SK-N-SH (cell line): ENCODE results near the gene CAMK1. TPM values are rescaled to one million over a fixed set of nuclear protein-coding genes. Genes with fewer than 3 reads are reported as not detected.

Experiments
- CTCF ChIA-PET: fragments of 300-600, 350-600 bp; formaldehyde crosslinking; extraction: SDS; loops from one replicate; lab custom pipeline; 2021; lab: Yijun Ruan, JAX
- POLR2A ChIA-PET: fragments of 350-600 bp; sonication (Branson Sonifier 250); formaldehyde crosslinking; extraction: SDS; loops from one replicate; lab custom pipeline; 2020; ENCODE audit warnings: antibody characterized with exemption, inconsistent platforms; lab: Yijun Ruan, JAX
- DNase-seq: peaks from one replicate; pipeline ENCODE4 v3.0.0; 2012
- H2AFZ ChIP-seq: fragments of 200-600 bp; sonication (generic); 2 replicates; pipeline ENCODE4 v1.8.1; 2016; ENCODE audit warnings: antibody characterized with exemption, mild to moderate bottlenecking, low read depth
- H3F3A ChIP-seq: fragments of 200-600 bp; sonication (generic); replicated peaks from 2 replicates; pipeline ENCODE3; 2016; ENCODE audit warnings: antibody characterized with exemption, mild to moderate bottlenecking; ENCODE audit not compliant: insufficient read depth
- H3K27ac ChIP-seq, 2 experiments: fragments of 200-500 bp in 1 of 2; fragments of 200-600 bp in 1 of 2; sonication (Bioruptor generic) in 1 of 2; sonication (generic), shearing (Covaris generic) in 1 of 2; 2 replicates each; pipeline versions ENCODE4 v1.5.1 to v1.6.1; 2014 to 2016; ENCODE audit warnings: low read depth in 2 of 2, inconsistent platforms in 1 of 2, low read length in 1 of 2, mild to moderate bottlenecking in 1 of 2, mixed read lengths in 1 of 2
- H3K27me3 ChIP-seq: fragments of 200-600 bp; sonication (generic), shearing (Covaris generic); 2 replicates; pipeline ENCODE4 v1.6.1; 2016; ENCODE audit warnings: mixed run types; ENCODE audit not compliant: insufficient read depth
- H3K36me3 ChIP-seq, 2 experiments: fragments of 200-500 bp in 1 of 2; fragments of 200-600 bp in 1 of 2; sonication (Bioruptor generic) in 1 of 2; sonication (generic) in 1 of 2; replicated peaks in 1 of 2; 2 replicates each; pipeline versions ENCODE3 to v1.5.1; 2014 to 2016; ENCODE audit warnings: low read length in 1 of 2, mild to moderate bottlenecking in 1 of 2; ENCODE audit not compliant: insufficient read depth in 2 of 2, control insufficient read depth in 1 of 2
- H3K4me1 ChIP-seq, 2 experiments: fragments of 200-500 bp in 1 of 2; fragments of 200-600 bp in 1 of 2; sonication (Bioruptor generic) in 1 of 2; sonication (generic), shearing (Covaris generic) in 1 of 2; 2 replicates each; pipeline versions ENCODE4 v1.5.1 to v1.6.1; 2014 to 2016; ENCODE audit warnings: low read depth in 1 of 2, low read length in 1 of 2, mixed run types in 1 of 2; ENCODE audit not compliant: insufficient read depth in 2 of 2, control insufficient read depth in 1 of 2
- H3K4me2 ChIP-seq: fragments of 200-600 bp; sonication (generic), shearing (Covaris generic); 2 replicates; pipeline ENCODE4 v1.6.1; 2017; ENCODE audit warnings: mixed run types
- H3K4me3 ChIP-seq, 2 experiments: fragments of 200-500 bp in 1 of 2; fragments of 200-600 bp in 1 of 2; sonication (Bioruptor generic) in 1 of 2; sonication (generic), shearing (Covaris generic) in 1 of 2; 2 replicates each; pipeline versions ENCODE4 v1.5.1 to v1.8.1; 2014 to 2016; ENCODE audit warnings: low read depth in 2 of 2, inconsistent platforms in 1 of 2, low read length in 1 of 2, mild to moderate bottlenecking in 1 of 2, mixed read lengths in 1 of 2, moderate library complexity in 1 of 2
- H3K79me2 ChIP-seq: fragments of 200-600 bp; sonication (generic); 2 replicates; pipeline ENCODE4 v1.8.1; 2017; ENCODE audit warnings: mild to moderate bottlenecking; ENCODE audit not compliant: insufficient read depth
- H3K9ac ChIP-seq: fragments of 200-600 bp; sonication (generic); 2 replicates; pipeline ENCODE4 v1.6.1; 2017; ENCODE audit warnings: mixed run types
- H3K9me2 ChIP-seq: fragments of 200-600 bp; sonication (generic); 2 replicates; pipeline ENCODE4 v1.6.1; 2017; ENCODE audit warnings: mixed run types
- H3K9me3 ChIP-seq: fragments of 200-600 bp; sonication (generic); 2 replicates; pipeline ENCODE4 v1.6.1; 2017; ENCODE audit warnings: mixed run types, mild to moderate bottlenecking, moderate library complexity
- H4K20me1 ChIP-seq: fragments of 200-600 bp; sonication (generic); 2 replicates; pipeline ENCODE4 v1.6.1; 2017; ENCODE audit warnings: mild to moderate bottlenecking, mixed run types; ENCODE audit not compliant: insufficient read depth
- EP300 ChIP-seq, 2 experiments: IDR thresholded peaks; 2 replicates each; pipeline versions ENCODE4 v1.4.0 to v1.6.1; 2012; ENCODE audit warnings: borderline replicate concordance in 1 of 2, low read depth in 1 of 2, low read length in 1 of 2
- FOSL2 ChIP-seq: IDR thresholded peaks from 2 replicates; pipeline ENCODE4 v1.4.0; 2012; ENCODE audit warnings: low read depth, mild to moderate bottlenecking, moderate library complexity, borderline replicate concordance
- FOXJ3 ChIP-seq: sonication (generic); formaldehyde crosslinking; IDR thresholded peaks from 2 replicates; pipeline ENCODE4 v1.5.1; 2020; ENCODE audit warnings: mild to moderate bottlenecking, missing genetic modification reagents
- FOXM1 ChIP-seq: IDR thresholded peaks from 2 replicates; pipeline ENCODE4 v1.4.0; 2012; ENCODE audit warnings: low read depth, mild to moderate bottlenecking
- JUND ChIP-seq: IDR thresholded peaks from 2 replicates; pipeline ENCODE4 v1.4.0; 2012
- NRF1 ChIP-seq: IDR thresholded peaks from 2 replicates; pipeline ENCODE4 v1.6.1; 2012; ENCODE audit warnings: low read depth, mild to moderate bottlenecking, low read length
- RCOR1 ChIP-seq: fragments of 150-350 bp; IDR thresholded peaks from 2 replicates; pipeline ENCODE4 v1.6.1; 2017; ENCODE audit warnings: antibody characterized with exemption, low read length
- SIN3A ChIP-seq: IDR thresholded peaks from 2 replicates; pipeline ENCODE4 v1.6.1; 2012; ENCODE audit warnings: low read depth, mild to moderate bottlenecking, low read length, moderate library complexity, borderline replicate concordance
- SMC3 ChIP-seq: IDR thresholded peaks from 2 replicates; pipeline ENCODE4 v1.6.1; 2012; ENCODE audit warnings: low read depth, low read length, improper control_type of control experiment
- TEAD4 ChIP-seq: IDR thresholded peaks from 2 replicates; pipeline ENCODE4 v1.4.0; 2012; ENCODE audit warnings: mild to moderate bottlenecking, borderline replicate concordance; ENCODE audit not compliant: insufficient read depth
- WGBS: methylation state at CpG from one replicate; pipeline ENCODE4 v1.1.6; 2017; ENCODE audit warnings: low lambda C conversion rate; 5-methylcytosine and 5-hydroxymethylcytosine counted together
- polyA plus RNA-seq, 3 experiments: library from polyadenylated mRNA; depleted of rRNA; stranded (reverse); fragments of >200 nt; gene quantifications; 2 replicates each; pipeline ENCODE4 v1.2.3, GENCODE V29; 2012
- TF ChIP-seq, protein P1 (sequence below): IDR thresholded peaks from 2 replicates; pipeline ENCODE4 v1.4.0; 2012; ENCODE audit warnings: low read depth, borderline replicate concordance
- TF ChIP-seq, protein P2 (sequence below): fragments of 150-350 bp; IDR thresholded peaks from 2 replicates; pipeline ENCODE4 v1.6.1; 2017; ENCODE audit warnings: antibody characterized with exemption, low read length, low read depth, borderline replicate concordance
- TF ChIP-seq, protein P3 (sequence below): IDR thresholded peaks from 2 replicates; pipeline ENCODE4 v1.6.1; 2012; ENCODE audit warnings: mild to moderate bottlenecking, low read depth, low read length, moderate library complexity

Gene CAMK1
- polyA plus RNA-seq, 1 of the 3 experiments (the other 2 are of a cell fraction), result 47.1 TPM

DNA sequence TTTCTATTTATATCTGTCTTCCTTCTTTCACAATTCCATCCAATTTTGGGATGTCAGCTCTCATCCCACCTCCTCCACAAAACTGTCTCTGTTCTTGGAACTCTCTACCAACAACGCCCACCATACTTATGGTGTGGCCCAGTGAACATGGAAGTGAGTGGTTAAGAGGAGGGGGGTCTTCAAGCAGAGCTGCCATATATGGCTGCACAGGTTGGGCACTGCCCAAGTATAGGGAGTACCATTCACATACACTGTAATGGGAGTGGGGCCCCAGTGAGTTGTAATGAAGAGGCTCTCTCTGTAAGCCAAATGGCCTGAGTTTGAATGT, 7.9 kb upstream of the CAMK1 start:
- 93% methylated on average over 1 of the region's 1 CpG for WGBS
- Histone ChIP-seq H3K9me3 (no peaks in the 10 kb centered on the region), H2AFZ (no peak overlapping the region)

DNA sequence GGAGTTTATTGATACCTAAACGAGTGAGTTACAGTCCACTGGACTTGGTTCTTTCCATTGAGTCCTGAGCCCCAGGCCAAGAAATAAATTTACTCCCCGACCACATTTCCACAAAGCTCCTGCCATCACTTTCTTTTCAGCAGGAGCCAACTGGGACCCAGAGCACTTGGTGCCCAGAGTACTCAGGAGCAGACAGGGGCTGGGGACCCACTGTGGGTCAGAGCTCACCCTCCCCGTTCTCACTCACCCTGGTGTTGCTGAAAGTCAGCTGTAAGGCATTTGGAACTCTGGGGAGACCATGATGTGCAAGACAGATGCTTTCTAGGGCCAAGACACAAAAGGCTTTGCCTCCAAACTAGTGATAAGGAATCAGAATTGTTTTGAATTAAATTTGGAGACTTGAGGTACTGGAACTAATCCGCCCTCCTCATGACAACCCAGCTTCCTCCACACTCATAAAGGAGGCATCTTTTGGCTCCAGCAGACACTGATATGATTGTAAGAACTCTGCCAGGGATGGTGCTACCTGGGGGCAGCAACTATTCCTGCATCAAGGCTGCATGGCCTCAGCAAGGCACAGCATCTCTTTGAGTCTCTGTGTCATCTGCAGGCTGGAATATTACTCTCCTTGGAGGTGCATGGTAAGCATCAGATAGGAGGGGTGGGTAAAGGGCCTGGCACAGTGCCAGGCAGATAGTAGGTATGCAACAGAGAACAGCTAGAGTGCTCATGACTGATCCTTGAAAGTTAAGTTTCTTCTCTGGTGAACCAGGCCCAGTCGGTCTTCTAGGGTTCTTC, 7.3 kb upstream of the CAMK1 start:
- Histone ChIP-seq H3K36me3 (peaks cover 2 to 11% of the 10 kb centered on the region in 2 experiments), H3K9me2 (no peaks in the 10 kb centered on the region), H3K9me3 (no peaks in the 10 kb centered on the region), H3K4me3 (no peak overlapping the region), H3K27ac (no peak overlapping the region), H4K20me1 (no peaks in the 10 kb centered on the region), H3K9ac (no peak overlapping the region), H3K4me2 (no peak overlapping the region), H3F3A (peaks cover 13% of the 10 kb centered on the region), H2AFZ (no peak overlapping the region), H3K79me2 (no peaks in the 10 kb centered on the region), H3K4me1 (no peaks in the 10 kb centered on the region), H3K27me3 (no peaks in the 10 kb centered on the region)
- CTCF ChIA-PET, result interaction anchor here (0.5 kb wide), 1 partner anchor 51 kb away, joined by 3 read pairs; no protein-coding TSS in a partner anchor
- POLR2A ChIA-PET, result interaction anchor here (1.1 kb wide), 1 partner anchor 15 kb away, joined by 4 read pairs; the partner anchor contains the start of genes ARPC4 and TADA3
- no peak for DNase-seq
- WGBS, result 75% methylated on average over 5 of the region's 5 CpGs
- TF ChIP-seq TEAD4 (no peak), SIN3A (no peak), FOXJ3 (CRISPR knock-in tag) (no peak), RCOR1 (no peak), FOSL2 (no peak)
- TF ChIP-seq, protein P1, sequence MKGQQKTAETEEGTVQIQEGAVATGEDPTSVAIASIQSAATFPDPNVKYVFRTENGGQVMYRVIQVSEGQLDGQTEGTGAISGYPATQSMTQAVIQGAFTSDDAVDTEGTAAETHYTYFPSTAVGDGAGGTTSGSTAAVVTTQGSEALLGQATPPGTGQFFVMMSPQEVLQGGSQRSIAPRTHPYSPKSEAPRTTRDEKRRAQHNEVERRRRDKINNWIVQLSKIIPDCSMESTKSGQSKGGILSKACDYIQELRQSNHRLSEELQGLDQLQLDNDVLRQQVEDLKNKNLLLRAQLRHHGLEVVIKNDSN, result no peak
- TF ChIP-seq, protein P2, sequence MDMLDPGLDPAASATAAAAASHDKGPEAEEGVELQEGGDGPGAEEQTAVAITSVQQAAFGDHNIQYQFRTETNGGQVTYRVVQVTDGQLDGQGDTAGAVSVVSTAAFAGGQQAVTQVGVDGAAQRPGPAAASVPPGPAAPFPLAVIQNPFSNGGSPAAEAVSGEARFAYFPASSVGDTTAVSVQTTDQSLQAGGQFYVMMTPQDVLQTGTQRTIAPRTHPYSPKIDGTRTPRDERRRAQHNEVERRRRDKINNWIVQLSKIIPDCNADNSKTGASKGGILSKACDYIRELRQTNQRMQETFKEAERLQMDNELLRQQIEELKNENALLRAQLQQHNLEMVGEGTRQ, result no peak
- TF ChIP-seq, protein P3, sequence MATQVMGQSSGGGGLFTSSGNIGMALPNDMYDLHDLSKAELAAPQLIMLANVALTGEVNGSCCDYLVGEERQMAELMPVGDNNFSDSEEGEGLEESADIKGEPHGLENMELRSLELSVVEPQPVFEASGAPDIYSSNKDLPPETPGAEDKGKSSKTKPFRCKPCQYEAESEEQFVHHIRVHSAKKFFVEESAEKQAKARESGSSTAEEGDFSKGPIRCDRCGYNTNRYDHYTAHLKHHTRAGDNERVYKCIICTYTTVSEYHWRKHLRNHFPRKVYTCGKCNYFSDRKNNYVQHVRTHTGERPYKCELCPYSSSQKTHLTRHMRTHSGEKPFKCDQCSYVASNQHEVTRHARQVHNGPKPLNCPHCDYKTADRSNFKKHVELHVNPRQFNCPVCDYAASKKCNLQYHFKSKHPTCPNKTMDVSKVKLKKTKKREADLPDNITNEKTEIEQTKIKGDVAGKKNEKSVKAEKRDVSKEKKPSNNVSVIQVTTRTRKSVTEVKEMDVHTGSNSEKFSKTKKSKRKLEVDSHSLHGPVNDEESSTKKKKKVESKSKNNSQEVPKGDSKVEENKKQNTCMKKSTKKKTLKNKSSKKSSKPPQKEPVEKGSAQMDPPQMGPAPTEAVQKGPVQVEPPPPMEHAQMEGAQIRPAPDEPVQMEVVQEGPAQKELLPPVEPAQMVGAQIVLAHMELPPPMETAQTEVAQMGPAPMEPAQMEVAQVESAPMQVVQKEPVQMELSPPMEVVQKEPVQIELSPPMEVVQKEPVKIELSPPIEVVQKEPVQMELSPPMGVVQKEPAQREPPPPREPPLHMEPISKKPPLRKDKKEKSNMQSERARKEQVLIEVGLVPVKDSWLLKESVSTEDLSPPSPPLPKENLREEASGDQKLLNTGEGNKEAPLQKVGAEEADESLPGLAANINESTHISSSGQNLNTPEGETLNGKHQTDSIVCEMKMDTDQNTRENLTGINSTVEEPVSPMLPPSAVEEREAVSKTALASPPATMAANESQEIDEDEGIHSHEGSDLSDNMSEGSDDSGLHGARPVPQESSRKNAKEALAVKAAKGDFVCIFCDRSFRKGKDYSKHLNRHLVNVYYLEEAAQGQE, result no peak

More for the DNA sequence above, 7.9 kb upstream of the CAMK1 start:
- TF ChIP-seq NRF1 (no peak), FOXM1 (no peak), SMC3 (no peak), EP300 (IDR thresholded peaks at IDR 0.05; ENCODE audit: borderline replicate concordance in 1 of 2, low read depth in 1 of 2, low read length in 1 of 2) (no peak), JUND (no peak)
- TF ChIP-seq, protein P3, result no peak
- TF ChIP-seq, protein P2, result no peak
- no peak for DNase-seq
- H3K36me3 ChIP-seq, result peaks cover 6 to 16% of the 10 kb centered on the region in 2 experiments
- no peak overlapping the region for H3K9ac ChIP-seq
- H4K20me1 ChIP-seq, result no peaks in the 10 kb centered on the region
- peak overlapping the region in 1 of 2 experiments; percentile 6; a peak in 1 of 4 replicates for H3K27ac ChIP-seq
- no peak overlapping the region for H3K4me2 ChIP-seq
- H3K4me1 ChIP-seq, result no peaks in the 10 kb centered on the region
- no peaks in the 10 kb centered on the region for H3K9me2 ChIP-seq
- ChIA-PET CTCF (no interaction called here), POLR2A (interaction anchor here (1.1 kb wide), 2 partner anchors 12 to 15 kb away, joined by 3 to 4 read pairs; partner anchors contain the start of genes ARPC4 and TADA3)
- H3K4me3 ChIP-seq, result no peak overlapping the region
- H3F3A ChIP-seq, result peaks cover 13% of the 10 kb centered on the region
- no peaks in the 10 kb centered on the region for H3K27me3 ChIP-seq
- H3K79me2 ChIP-seq, result no peaks in the 10 kb centered on the region
